Omental fat pad (tissue), 4 donors: ENCODE results near the gene PGAP6. TPM values are rescaled to one million over a fixed set of nuclear protein-coding genes. Genes with fewer than 3 reads are reported as not detected.

Experiments
- ATAC-seq: fragments of 150-250 bp; one replicate; pipeline ENCODE4 v1.9.1; 2016; ENCODE audit warnings: mild to moderate bottlenecking, moderate library complexity; ENCODE audit not compliant: low FRiP score
- DNase-seq: peaks from one replicate; pipeline ENCODE4 v3.0.0-alpha.2; 2019; ENCODE audit warnings: low spot score
- total RNA-seq, 4 donors: library from RNA; depleted of rRNA; stranded (reverse); fragments of >200 nt; gene quantifications; one replicate each; pipeline ENCODE4 v1.1.0, GENCODE V29; 2016
- TF ChIP-seq, protein P1 (sequence below), 3 donors: fragments of 450-650 bp; IDR thresholded peaks; one replicate each; pipeline ENCODE4 v1.5.1; 2016 to 2017; ENCODE audit warnings: antibody characterized with exemption in 3 of 3, mild to moderate bottlenecking in 3 of 3, moderate library complexity in 2 of 3

Gene PGAP6
- total RNA-seq, 4 donors from 2014 or later: 27.3 to 41.1 (median 39.0) TPM

- TF ChIP-seq, protein P1, sequence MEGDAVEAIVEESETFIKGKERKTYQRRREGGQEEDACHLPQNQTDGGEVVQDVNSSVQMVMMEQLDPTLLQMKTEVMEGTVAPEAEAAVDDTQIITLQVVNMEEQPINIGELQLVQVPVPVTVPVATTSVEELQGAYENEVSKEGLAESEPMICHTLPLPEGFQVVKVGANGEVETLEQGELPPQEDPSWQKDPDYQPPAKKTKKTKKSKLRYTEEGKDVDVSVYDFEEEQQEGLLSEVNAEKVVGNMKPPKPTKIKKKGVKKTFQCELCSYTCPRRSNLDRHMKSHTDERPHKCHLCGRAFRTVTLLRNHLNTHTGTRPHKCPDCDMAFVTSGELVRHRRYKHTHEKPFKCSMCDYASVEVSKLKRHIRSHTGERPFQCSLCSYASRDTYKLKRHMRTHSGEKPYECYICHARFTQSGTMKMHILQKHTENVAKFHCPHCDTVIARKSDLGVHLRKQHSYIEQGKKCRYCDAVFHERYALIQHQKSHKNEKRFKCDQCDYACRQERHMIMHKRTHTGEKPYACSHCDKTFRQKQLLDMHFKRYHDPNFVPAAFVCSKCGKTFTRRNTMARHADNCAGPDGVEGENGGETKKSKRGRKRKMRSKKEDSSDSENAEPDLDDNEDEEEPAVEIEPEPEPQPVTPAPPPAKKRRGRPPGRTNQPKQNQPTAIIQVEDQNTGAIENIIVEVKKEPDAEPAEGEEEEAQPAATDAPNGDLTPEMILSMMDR (IDR thresholded peaks at IDR 0.05): no peak
- no peak for ATAC-seq
- no peak for DNase-seq
Observed at GRCh38 chr16:399340-400019, 17.7 kb upstream of the PGAP6 start.

DNA sequence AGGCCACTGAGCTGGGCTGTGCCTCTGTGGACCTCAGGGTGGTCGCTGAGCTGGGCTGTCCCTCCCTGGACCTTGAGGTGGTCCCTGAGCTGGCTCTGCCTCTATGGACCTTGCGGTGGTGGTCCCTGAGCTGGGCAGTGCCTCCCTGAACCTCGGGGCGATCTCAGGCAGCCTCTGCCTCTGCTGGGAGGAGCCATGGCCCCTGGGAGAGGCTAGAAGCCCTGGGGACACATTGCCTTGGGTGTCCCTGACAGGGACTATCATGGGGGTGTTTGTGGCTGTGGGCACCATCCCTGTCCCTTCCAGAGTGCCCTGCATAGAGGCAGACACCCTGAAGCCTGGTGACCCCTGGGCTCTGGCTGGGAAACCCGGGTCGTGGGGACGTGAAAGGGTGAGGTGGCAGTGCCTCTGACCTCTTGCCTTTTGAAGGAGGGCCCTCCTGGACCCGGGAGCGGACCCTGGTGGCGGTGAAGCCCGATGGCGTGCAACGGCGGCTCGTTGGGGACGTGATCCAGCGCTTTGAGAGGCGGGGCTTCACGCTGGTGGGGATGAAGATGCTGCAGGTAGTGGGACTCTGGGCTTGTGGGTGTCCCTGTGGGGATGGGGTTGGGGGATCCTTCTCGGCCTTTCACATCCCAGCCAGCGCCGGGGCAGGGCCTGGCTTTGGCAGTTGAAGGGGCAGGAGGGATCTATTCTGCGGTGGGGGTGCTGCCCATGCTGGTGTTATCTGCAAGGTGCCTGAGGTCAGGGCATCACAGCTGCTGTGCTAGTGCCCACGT lies 17.0 kb upstream of the PGAP6 start:
- ATAC-seq (no peak), DNase-seq (no peak)
- TF ChIP-seq, protein P1 (IDR thresholded peaks at IDR 0.05): no peak

DNA sequence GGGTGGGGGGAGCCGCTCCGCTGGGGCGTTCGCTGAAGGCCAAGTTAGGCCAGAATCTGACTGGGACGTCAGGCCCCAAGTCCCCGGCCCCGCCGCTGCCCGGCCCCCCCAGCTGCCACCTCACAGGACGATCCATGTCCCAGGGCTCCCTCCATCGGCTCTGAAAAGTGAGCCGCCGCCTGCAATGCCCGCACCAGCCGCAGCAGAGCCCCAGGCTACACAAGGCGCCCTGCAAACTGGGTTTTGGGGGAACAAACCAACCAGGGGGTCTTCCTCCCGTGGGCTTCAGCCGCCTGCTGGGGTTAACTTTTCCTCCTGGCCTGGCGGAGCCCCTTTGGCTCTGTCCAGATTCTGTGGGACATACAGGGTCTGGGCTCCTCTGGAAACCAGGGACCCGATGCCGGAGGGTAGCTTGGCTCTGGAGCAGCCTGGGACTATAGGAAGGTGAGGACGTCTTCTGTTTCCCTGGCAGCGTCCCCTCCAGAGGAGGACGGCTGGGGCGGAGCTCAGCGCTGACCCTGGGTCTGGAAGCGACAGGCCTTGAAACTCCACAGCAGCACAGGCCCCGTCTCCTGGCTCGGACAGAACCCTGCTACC lies 16.1 kb upstream of the PGAP6 start:
- TF ChIP-seq, protein P1 (IDR thresholded peaks at IDR 0.05): no peak
- ATAC-seq (no peak), DNase-seq (no peak)

GRCh38 chr16:397135-397661 lies 15.4 kb upstream of the PGAP6 start, which contains the start of gene NME4:
TSS of gene NME4 (plus strand) at chr16:397199. CDS start at chr16:397223, 24 bp downstream.
- DNase-seq (no peak), ATAC-seq (no peak)
- TF ChIP-seq, protein P1 (IDR thresholded peaks at IDR 0.05): no peak

- TF ChIP-seq, protein P1 (IDR thresholded peaks at IDR 0.05): no peak
- peak; percentile 22 for ATAC-seq
- no peak for DNase-seq
Observed at GRCh38 chr16:396605-397004, 14.8 kb upstream of the PGAP6 start.

DNA sequence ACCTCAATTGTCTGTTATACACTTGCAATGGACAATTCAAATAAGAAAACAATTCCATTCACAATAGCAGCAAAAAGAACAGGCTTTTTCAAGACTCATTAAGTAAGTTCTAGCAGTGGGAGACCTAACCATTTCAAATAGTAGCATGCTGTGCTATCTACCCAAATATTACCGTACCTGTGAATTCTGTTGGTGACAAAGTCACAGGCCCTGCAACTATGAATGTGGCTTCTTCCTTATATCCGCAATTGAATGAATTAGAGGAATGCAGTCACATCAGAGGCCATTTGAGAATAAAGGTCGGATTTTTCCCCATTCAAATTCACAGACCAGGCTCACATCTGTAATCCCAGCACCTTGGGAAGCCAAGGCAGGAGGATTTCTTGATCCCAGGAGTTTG lies 14.4 kb upstream of the PGAP6 start:
- DNase-seq: no peak
- TF ChIP-seq, protein P1 (IDR thresholded peaks at IDR 0.05): no peak
- ATAC-seq: no peak
